Astrocyte (in vitro differentiated cells and primary cell): ENCODE measurements around the gene RAB14. TPM values are rescaled to one million over a fixed set of nuclear protein-coding genes. Genes with fewer than 3 reads are reported as not detected.

Experiments
- DNase-seq: peaks from one replicate; pipeline ENCODE4 v3.0.0-alpha.2; 2010; ENCODE audit warnings: low read depth
- FAIRE-seq: peaks from 2 replicates; lab custom pipeline; 2011; peaks lifted over from hg19 to GRCh38; lab: Jason Lieb, UNC
- H2AFZ ChIP-seq: 2 replicates; pipeline ENCODE4 v1.6.0; 2012; ENCODE audit warnings: low read depth, low read length, inconsistent platforms
- H3K27ac ChIP-seq: 2 replicates; pipeline ENCODE4 v1.5.1; 2011; ENCODE audit warnings: low read depth, low read length, inconsistent platforms
- H3K27me3 ChIP-seq: 2 replicates; pipeline ENCODE4 v1.6.0; 2011; ENCODE audit warnings: low read length, inconsistent platforms; ENCODE audit not compliant: insufficient read depth
- H3K36me3 ChIP-seq: 2 replicates; pipeline ENCODE4 v1.5.1; 2011; ENCODE audit warnings: low read length, inconsistent platforms; ENCODE audit not compliant: insufficient read depth
- H3K4me1 ChIP-seq: 2 replicates; pipeline ENCODE4 v1.5.1; 2011; ENCODE audit warnings: low read length, inconsistent platforms; ENCODE audit not compliant: insufficient read depth
- H3K4me2 ChIP-seq: 2 replicates; pipeline ENCODE4 v1.6.0; 2012; ENCODE audit warnings: low read length, inconsistent platforms
- H3K4me3 ChIP-seq: 2 replicates; pipeline ENCODE4 v1.5.1; 2011; ENCODE audit warnings: low read depth, mild to moderate bottlenecking, low read length, inconsistent platforms; ENCODE audit not compliant: insufficient read depth
- H3K79me2 ChIP-seq: 2 replicates; pipeline ENCODE4 v1.6.0; 2012; ENCODE audit warnings: mild to moderate bottlenecking, low read length, inconsistent platforms; ENCODE audit not compliant: insufficient read depth
- H3K9ac ChIP-seq: 2 replicates; pipeline ENCODE4 v1.6.0; 2012; ENCODE audit warnings: mild to moderate bottlenecking, low read length, inconsistent platforms
- H3K9me3 ChIP-seq: 2 replicates; pipeline ENCODE4 v1.5.1; 2012; ENCODE audit warnings: low read depth, mild to moderate bottlenecking, low read length, inconsistent platforms; ENCODE audit not compliant: insufficient read depth
- H4K20me1 ChIP-seq: 2 replicates; pipeline ENCODE4 v1.6.0; 2012; ENCODE audit warnings: low read length, inconsistent platforms; ENCODE audit not compliant: insufficient read depth
- H3K27ac Mint-ChIP-seq: one replicate; pipeline ENCODE4 v1.8.0; 2021; ENCODE audit warnings: mild to moderate bottlenecking, mixed read lengths; ENCODE audit not compliant: unreplicated experiment
- H3K27me3 Mint-ChIP-seq: one replicate; pipeline ENCODE4 v1.8.0; 2021; ENCODE audit warnings: low read depth, mixed read lengths; ENCODE audit not compliant: unreplicated experiment
- H3K36me3 Mint-ChIP-seq: one replicate; pipeline ENCODE4 v1.8.0; 2021; ENCODE audit warnings: low read depth, mixed read lengths; ENCODE audit not compliant: unreplicated experiment
- H3K4me1 Mint-ChIP-seq: one replicate; pipeline ENCODE4 v1.8.0; 2021; ENCODE audit warnings: low read depth, mixed read lengths; ENCODE audit not compliant: unreplicated experiment
- H3K4me3 Mint-ChIP-seq: one replicate; pipeline ENCODE4 v1.8.0; 2021; ENCODE audit warnings: mild to moderate bottlenecking, moderate library complexity, mixed read lengths; ENCODE audit not compliant: unreplicated experiment
- H3K9me3 Mint-ChIP-seq: one replicate; pipeline ENCODE4 v1.8.0; 2021; ENCODE audit warnings: mild to moderate bottlenecking, mixed read lengths; ENCODE audit not compliant: unreplicated experiment
- EZH2 ChIP-seq: IDR thresholded peaks from 2 replicates; pipeline ENCODE4 v1.6.1; 2012; ENCODE audit warnings: mild to moderate bottlenecking, low read length, inconsistent platforms; ENCODE audit not compliant: insufficient read depth
- total RNA-seq: library from RNA; stranded (reverse); gene quantifications from 2 replicates; pipeline ENCODE4 v1.2.1, GENCODE V29; 2021
- TF ChIP-seq, protein P1 (sequence below): IDR thresholded peaks from 2 replicates; pipeline ENCODE4 v1.5.1; 2011; ENCODE audit warnings: low read depth, mild to moderate bottlenecking, inconsistent platforms, low read length, moderate library complexity; ENCODE audit not compliant: insufficient read depth

The RAB14 gene
- total RNA-seq, 1 donor from 2014 or later, result 72.1 TPM

DNA sequence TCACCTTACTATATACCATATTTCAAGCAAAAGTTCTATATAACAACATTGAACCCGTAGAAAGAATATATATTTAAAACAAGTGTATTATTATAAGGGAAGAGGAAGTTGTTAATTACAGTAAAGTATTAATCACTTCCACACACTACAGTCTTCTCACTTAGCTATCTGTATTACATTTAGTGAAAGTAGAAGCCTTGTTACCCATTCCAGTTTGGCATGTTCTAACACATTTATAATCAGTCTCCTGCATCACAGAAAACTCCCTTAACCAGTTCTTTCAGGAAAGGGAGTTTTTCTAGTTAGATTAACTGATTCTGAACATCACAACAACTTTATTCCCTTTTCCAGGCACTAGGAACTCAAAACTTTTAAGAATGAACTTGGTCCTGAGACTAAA, 6.9 kb downstream of the RAB14 start:
- Mint-ChIP-seq H3K36me3 (no peaks in the 10 kb centered on the region), H3K27ac (no peak overlapping the region), H3K4me3 (no peak overlapping the region), H3K4me1 (peaks cover 63% of the 10 kb centered on the region), H3K27me3 (no peaks in the 10 kb centered on the region), H3K9me3 (no peaks in the 10 kb centered on the region)
- H3K79me2 ChIP-seq, result peaks cover 100% of the 10 kb centered on the region
- no peak overlapping the region for H3K27ac ChIP-seq
- no peak overlapping the region for H2AFZ ChIP-seq
- FAIRE-seq (no peak), DNase-seq (no peak)
- no peak overlapping the region for H3K4me3 ChIP-seq
- peaks cover 10% of the 10 kb centered on the region for H3K4me1 ChIP-seq
- no peaks in the 10 kb centered on the region for H3K27me3 ChIP-seq
- no peak overlapping the region for H3K4me2 ChIP-seq
- peaks cover 98% of the 10 kb centered on the region for H4K20me1 ChIP-seq
- no peaks in the 10 kb centered on the region for H3K36me3 ChIP-seq
- H3K9ac ChIP-seq, result no peak overlapping the region
- no peak for TF ChIP-seq EZH2
- TF ChIP-seq, protein P1, sequence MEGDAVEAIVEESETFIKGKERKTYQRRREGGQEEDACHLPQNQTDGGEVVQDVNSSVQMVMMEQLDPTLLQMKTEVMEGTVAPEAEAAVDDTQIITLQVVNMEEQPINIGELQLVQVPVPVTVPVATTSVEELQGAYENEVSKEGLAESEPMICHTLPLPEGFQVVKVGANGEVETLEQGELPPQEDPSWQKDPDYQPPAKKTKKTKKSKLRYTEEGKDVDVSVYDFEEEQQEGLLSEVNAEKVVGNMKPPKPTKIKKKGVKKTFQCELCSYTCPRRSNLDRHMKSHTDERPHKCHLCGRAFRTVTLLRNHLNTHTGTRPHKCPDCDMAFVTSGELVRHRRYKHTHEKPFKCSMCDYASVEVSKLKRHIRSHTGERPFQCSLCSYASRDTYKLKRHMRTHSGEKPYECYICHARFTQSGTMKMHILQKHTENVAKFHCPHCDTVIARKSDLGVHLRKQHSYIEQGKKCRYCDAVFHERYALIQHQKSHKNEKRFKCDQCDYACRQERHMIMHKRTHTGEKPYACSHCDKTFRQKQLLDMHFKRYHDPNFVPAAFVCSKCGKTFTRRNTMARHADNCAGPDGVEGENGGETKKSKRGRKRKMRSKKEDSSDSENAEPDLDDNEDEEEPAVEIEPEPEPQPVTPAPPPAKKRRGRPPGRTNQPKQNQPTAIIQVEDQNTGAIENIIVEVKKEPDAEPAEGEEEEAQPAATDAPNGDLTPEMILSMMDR, result no peak
- H3K9me3 ChIP-seq, result no peaks in the 10 kb centered on the region

DNA sequence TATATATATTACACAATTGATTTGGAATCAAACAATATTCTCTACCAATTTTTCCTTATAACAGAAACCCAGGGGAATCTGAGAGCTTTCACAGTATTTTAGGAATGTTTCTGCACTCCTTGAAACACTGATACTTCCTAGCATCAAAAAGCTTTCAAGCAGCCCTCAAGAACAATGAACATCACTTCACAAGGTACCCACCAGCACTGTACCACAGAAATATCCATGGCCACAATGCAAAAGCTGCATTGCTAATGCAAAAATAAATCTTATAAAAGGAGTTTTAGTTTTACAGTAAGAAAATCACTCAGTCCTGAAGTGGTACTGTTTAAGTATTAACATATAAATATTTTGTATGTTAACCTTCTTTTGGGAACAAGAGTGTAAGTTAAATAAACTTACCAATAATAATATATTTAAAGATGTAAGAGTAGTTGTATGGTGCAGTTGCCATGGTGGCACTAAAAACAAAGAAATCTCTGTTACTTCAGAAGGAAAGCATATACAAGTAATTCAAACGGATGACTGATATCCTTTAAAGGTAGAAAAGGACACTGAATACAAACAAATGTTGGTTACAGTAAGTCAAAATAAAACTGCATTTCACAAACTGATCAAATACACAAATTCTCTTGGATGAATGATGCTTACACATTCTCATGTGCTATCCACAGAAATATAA, 8.6 kb downstream of the RAB14 start:
- H3K27me3 ChIP-seq, result no peaks in the 10 kb centered on the region
- no peak overlapping the region for H3K4me2 ChIP-seq
- no peak for TF ChIP-seq EZH2
- H3K9me3 Mint-ChIP-seq, result no peaks in the 10 kb centered on the region
- peaks cover 53% of the 10 kb centered on the region for H3K4me1 Mint-ChIP-seq
- no peak overlapping the region for H3K9ac ChIP-seq
- no peak overlapping the region for H3K27ac ChIP-seq
- H3K4me3 Mint-ChIP-seq, result no peak overlapping the region
- H3K27ac Mint-ChIP-seq, result no peak overlapping the region
- FAIRE-seq, result no peak
- H3K4me3 ChIP-seq, result no peak overlapping the region
- no peaks in the 10 kb centered on the region for H3K36me3 ChIP-seq
- H3K36me3 Mint-ChIP-seq, result peaks cover 2% of the 10 kb centered on the region
- H4K20me1 ChIP-seq, result peaks cover 97% of the 10 kb centered on the region
- H3K4me1 ChIP-seq, result no peaks in the 10 kb centered on the region
- H2AFZ ChIP-seq, result no peak overlapping the region
- no peaks in the 10 kb centered on the region for H3K27me3 Mint-ChIP-seq
- H3K9me3 ChIP-seq, result no peaks in the 10 kb centered on the region
- DNase-seq, result no peak
- H3K79me2 ChIP-seq, result peaks cover 100% of the 10 kb centered on the region

DNA sequence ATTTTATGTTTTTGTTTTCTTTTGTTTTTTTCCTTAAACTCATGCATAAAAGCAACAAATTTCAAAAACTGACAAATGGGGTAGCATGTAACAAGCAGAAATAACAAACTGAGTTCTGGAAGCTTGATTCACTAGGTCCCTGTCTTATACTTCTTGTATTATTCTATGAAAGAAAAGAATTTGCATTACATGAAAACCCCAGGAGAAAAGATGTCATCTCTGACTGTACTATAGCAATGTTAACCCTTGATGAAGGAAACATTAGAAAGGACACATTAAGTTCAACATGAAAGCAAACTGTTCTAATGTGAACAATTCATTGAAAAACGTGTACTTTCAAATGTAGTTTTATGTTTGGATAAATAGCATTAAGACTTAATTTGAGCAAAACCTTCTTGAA, 9.2 kb downstream of the RAB14 start:
- H4K20me1 ChIP-seq, result peaks cover 97% of the 10 kb centered on the region
- Mint-ChIP-seq H3K27me3 (no peaks in the 10 kb centered on the region), H3K4me1 (peaks cover 53% of the 10 kb centered on the region), H3K36me3 (peaks cover 2% of the 10 kb centered on the region), H3K27ac (no peak overlapping the region), H3K4me3 (no peak overlapping the region), H3K9me3 (no peaks in the 10 kb centered on the region)
- no peak for DNase-seq
- H3K4me2 ChIP-seq, result no peak overlapping the region
- no peak overlapping the region for H3K4me3 ChIP-seq
- H3K9ac ChIP-seq, result no peak overlapping the region
- no peaks in the 10 kb centered on the region for H3K36me3 ChIP-seq
- TF ChIP-seq EZH2, result no peak
- TF ChIP-seq, protein P1, result no peak
- no peaks in the 10 kb centered on the region for H3K9me3 ChIP-seq
- H3K27me3 ChIP-seq, result no peaks in the 10 kb centered on the region
- no peak overlapping the region for H2AFZ ChIP-seq
- peaks cover 100% of the 10 kb centered on the region for H3K79me2 ChIP-seq
- no peaks in the 10 kb centered on the region for H3K4me1 ChIP-seq
- FAIRE-seq, result no peak
- H3K27ac ChIP-seq, result no peak overlapping the region
